HFF-Myc (cell line): ENCODE data around the gene SYT1.

Source experiments
- DNase-seq: peaks from one replicate; pipeline ENCODE4 v3.0.0-alpha.2; 2011; ENCODE audit warnings: low read depth; ENCODE audit errors: extremely low read depth
- H3K4me3 ChIP-seq: replicated peaks from 2 replicates; pipeline ENCODE4 v1.5.1; 2011; ENCODE audit warnings: low read depth, mild to moderate bottlenecking, control low read depth, low read length
- CTCF ChIP-seq: IDR thresholded peaks from 2 replicates; pipeline ENCODE4 v1.5.1; 2012; ENCODE audit warnings: mild to moderate bottlenecking, low read depth, low read length, control low read depth; ENCODE audit errors: missing control alignments

The SYT1 gene

GRCh38 chr12:78977304-78977867 lies 112.8 kb downstream of the SYT1 start:
- no peak overlapping the region for H3K4me3 ChIP-seq
- no peak for DNase-seq

GRCh38 chr12:78994168-78994791 lies 129.7 kb downstream of the SYT1 start:
- H3K4me3 ChIP-seq: no peak overlapping the region
- no peak for TF ChIP-seq CTCF
- no peak for DNase-seq

More at GRCh38 chr12:78977304-78977867, 112.8 kb downstream of the SYT1 start:
- no peak for TF ChIP-seq CTCF

GRCh38 chr12:79000501-79000900 lies 135.9 kb downstream of the SYT1 start:
- DNase-seq: no peak
- no peak overlapping the region for H3K4me3 ChIP-seq
- no peak for TF ChIP-seq CTCF

GRCh38 chr12:79001404-79001803 lies 136.8 kb downstream of the SYT1 start:
- H3K4me3 ChIP-seq: no peak overlapping the region
- no peak for TF ChIP-seq CTCF
- DNase-seq: no peak

GRCh38 chr12:79006306-79006705 lies 141.7 kb downstream of the SYT1 start:
- DNase-seq: no peak
- H3K4me3 ChIP-seq: no peak overlapping the region
- no peak for TF ChIP-seq CTCF

- TF ChIP-seq CTCF: no peak
- no peak overlapping the region for H3K4me3 ChIP-seq
- DNase-seq: no peak
These were observed 144.0 kb downstream of the SYT1 start for GRCh38 chr12:79008591-79008990.

- no peak for DNase-seq
- H3K4me3 ChIP-seq: no peak overlapping the region
- no peak for TF ChIP-seq CTCF
These were observed 148.1 kb downstream of the SYT1 start for GRCh38 chr12:79012636-79013035.
